Fibroblast of skin of scalp (primary cell): ENCODE results near the gene YDJC.
"Not testable (repeated sequence)": the region's sequence is repeated elsewhere in the genome, so short reads cannot be mapped to it uniquely, and the experiment has no call there.

Experiments used
- DNase-seq: peaks from one replicate; pipeline ENCODE4 v3.0.0-alpha.2; 2013

YDJC gene

GRCh38 chr22:21651521-21652009, 21.7 kb upstream of the YDJC start:
- no peak for DNase-seq

- DNase-seq = no peak
Measured at GRCh38 chr22:21650823-21651520, 21.1 kb upstream of the YDJC start.

DNA sequence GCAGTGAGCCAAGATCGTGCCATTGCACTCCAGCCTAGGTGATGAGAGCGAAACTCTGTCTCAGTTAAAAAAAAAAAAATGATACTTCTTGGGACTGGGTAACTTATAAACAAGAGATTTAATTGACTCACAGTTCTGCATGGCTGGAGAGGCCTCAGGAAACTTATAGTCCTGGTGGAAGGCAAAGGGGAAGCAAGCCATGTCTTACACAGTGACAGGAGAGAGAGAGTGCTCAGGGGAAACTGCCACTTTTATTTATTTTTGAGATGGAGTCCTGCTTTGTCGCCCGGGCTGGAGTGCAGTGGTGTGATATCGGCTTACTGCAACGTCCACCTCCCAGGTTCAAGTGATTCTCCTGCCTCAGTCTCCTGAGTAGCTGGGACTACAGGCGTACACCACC, 20.5 kb upstream of the YDJC start:
- DNase-seq = no peak

GRCh38 chr22:21646608-21647590, 17.1 kb upstream of the YDJC start:
- peak; percentile 77 for DNase-seq

- not testable (repeated sequence) for DNase-seq
Measured at GRCh38 chr22:21645513-21645912, 15.7 kb upstream of the YDJC start.

DNA sequence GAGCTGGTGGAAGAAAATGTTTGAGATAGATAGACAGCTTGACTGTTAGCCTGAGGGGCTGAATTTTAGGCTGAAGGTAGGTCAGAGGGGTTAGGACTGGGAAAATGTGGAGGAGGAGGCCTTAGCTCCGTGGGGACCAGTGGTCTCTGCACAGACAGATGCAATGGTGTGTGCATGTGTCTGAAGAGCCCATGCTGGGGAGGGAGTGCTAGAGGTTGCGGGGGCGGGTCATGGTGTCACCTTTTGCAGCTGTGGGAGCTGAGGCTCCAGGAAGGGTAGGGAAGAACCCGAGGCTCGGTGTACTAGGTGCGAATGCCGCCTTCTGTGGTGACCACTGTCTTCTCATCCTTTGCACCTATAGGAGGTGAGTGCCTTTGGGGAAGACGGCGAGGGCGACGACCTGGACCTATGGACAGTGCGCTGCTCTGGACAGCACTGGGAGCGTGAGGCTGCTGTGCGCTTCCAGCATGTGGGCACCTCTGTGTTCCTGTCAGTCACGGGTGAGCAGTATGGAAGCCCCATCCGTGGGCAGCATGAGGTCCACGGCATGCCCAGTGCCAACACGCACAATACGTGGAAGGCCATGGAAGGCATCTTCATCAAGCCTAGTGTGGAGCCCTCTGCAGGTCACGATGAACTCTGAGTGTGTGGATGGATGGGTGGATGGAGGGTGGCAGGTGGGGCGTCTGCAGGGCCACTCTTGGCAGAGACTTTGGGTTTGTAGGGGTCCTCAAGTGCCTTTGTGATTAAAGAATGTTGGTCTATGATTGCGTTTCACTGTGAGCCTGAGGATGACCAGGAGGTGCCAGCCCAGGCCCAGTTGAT, 13.9 kb upstream of the YDJC start:
- no peak for DNase-seq

DNA sequence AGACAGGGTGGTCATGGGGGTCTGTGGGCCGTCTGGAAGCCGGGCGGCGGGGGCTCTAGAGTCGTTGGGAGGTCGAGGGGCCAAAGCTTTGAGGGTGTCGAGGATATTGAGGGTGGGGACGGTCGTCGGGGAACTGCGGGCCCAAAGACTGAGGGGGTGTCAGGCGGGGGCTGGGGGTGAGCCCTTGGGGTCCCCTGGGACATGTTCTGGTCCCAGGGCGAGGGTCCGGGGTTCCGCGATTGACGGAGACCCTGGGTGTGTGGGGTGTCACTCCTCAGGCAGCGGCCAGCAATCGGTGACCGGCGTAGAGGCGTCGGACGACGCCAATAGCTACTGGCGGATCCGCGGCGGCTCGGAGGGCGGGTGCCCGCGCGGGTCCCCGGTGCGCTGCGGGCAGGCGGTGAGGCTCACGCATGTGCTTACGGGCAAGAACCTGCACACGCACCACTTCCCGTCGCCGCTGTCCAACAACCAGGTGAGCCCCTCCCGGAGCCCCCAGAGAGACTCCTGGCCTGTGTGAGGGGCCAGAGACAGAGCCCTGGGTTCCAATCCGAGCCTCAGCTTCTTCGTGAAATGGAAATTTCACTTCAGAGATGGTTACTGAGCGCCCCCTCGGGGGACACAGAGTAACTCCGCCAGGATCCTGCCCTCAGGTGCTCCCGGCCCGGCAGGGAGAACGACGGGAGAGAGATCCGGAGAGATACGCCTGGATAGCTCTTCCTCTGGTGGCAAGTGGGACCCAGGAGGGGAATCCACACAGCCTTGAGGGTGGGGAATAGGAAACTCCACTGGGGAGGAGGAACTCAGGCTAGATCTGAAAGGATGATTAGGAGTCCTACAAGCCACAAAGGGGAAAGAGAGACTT, 13.0 kb upstream of the YDJC start:
- peak; percentile 56 for DNase-seq

DNA sequence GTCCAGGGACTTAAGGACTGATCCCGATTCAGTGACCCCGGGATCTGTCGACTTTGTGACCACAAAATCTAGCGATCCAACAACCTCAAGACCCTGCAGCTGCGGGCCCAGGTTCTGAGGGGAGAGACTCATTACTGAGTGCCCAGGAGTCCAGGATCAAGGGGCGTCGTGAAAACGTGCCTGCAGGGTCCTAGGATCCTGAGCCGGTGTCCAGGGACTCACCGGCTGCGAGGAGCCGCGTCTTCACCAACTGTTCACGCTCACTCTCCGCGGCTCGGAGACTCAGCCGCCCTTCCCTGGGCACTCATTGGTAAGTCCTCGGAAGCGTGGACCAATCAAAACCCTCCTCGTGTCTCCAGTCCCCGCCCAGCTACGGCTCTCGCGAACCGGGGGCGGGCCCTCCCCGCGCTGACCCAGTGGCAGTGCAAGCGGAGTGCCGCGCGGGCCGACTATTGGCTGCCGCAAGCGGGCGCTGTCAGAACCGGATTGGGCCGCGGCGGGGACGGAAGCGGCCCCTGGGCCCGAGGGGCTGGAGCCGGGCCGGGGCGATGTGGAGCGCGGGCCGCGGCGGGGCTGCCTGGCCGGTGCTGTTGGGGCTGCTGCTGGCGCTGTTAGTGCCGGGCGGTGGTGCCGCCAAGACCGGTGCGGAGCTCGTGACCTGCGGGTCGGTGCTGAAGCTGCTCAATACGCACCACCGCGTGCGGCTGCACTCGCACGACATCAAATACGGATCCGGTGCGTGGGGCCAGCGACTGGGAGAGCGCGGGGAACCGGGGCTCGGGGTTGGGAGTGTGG, 12.2 kb upstream of the YDJC start, which contains the start of gene SDF2L1:
Gene SDF2L1 (plus strand): TSS at position 514 of the 795 bp plus-strand sequence. CDS start 35 bp downstream, at position 549.
- DNase-seq = peak; percentile 99

GRCh38 chr22:21641417-21641788, 11.6 kb upstream of the YDJC start:
- DNase-seq = peak; percentile 50

DNA sequence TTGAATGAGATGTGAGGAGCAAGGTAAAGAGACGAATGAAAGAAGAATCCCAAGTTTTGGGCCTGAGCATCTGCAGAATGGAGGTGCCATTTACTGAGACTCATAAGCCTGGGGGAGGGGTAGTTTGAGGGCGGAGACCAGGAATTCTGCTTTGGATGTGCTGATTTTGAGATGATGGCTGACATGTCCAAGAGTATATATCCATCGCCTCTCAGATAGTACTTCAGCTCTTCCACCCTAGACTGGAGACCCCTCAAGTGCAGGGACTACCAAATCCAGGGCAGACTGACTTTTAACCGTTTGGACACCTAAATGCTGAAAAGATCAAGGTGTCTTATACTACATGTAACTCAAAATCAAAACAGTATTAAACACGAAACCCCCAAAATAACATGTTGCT, 11.0 kb upstream of the YDJC start:
- no peak for DNase-seq

GRCh38 chr22:21639359-21639758, 9.5 kb upstream of the YDJC start:
- DNase-seq = no peak

- not testable (repeated sequence) for DNase-seq
Measured at GRCh38 chr22:21637450-21637849, 7.6 kb upstream of the YDJC start.

GRCh38 chr22:21636629-21637218, 6.9 kb upstream of the YDJC start:
- no peak for DNase-seq

DNA sequence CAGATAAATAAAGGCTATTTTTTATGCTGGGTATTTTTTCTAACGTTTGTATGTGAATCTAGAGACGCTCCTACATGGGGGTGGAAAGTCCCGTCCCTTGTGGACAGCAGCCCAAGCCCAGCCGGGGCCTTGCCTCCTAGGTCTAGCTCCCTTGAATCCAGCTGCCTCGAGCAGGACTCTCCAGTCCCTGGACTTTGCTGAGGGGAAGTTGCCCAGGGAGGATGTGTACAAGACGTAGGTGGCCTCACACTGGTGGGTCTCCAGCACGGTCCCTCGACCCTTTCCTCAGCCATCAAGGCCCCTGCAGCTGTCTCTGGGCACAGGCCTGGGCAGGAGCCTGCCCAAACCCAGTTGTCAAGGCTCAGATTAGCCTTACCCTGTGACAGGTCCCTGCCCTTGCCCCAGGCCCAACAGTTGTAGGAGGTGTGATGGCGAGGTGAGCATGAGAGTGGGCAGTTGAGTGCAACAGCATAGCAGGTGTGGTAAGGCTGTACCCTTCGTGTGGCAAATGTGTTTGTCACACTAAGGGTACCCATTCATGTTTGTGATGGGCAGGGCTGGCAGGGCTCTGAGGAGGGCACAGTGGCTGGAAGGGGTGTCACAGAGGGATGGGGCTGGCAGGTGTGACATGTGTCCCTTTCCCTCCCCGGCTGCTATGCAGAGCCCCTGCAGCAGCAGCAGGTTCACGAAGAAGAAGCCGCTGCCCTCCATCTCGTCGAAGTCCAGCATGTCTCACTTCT, 6.1 kb upstream of the YDJC start:
- DNase-seq = no peak

- no peak for DNase-seq
Measured at GRCh38 chr22:21634844-21635243, 5.0 kb upstream of the YDJC start.

DNA sequence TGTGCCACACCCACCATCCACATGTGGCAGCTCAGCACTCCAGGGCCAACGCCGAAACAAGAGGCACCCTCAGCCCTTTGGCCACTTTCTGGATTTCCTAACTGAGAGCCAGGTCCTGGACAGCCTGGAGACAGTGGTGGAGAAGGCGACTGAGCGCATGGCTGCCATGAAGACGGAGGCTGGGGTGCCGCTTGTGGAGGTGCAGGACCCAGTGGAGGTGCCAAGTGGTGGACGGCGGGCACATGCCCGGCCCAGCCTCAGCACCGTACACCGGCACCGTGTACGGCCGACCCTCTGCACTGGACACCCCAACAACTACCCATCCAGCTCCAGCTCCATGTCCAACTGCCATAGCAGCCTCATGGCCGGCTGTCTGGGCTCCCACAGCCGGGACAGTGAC, 4.3 kb upstream of the YDJC start:
- DNase-seq = no peak

DNA sequence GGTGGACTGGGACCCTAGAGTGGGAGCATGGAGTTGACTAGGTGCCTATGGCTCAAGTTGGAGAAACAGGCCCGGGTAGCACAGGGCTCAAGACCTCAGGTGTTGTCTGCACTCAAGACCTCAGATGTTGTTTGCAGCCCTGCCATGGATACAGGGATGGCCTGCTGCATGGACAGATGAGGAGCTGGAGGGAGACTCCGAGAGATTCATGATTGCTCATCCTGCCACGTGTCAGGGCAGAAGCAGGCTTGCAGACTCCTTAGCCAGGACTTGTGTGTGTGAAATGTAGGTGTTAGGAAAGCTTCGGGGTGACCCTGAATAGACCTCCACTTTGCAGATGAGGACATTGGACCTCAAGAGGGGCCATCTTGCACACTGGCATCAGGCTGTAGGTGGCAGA, 3.7 kb upstream of the YDJC start:
- DNase-seq = no peak

GRCh38 chr22:21632931-21633330, 3.1 kb upstream of the YDJC start:
- DNase-seq = no peak

DNA sequence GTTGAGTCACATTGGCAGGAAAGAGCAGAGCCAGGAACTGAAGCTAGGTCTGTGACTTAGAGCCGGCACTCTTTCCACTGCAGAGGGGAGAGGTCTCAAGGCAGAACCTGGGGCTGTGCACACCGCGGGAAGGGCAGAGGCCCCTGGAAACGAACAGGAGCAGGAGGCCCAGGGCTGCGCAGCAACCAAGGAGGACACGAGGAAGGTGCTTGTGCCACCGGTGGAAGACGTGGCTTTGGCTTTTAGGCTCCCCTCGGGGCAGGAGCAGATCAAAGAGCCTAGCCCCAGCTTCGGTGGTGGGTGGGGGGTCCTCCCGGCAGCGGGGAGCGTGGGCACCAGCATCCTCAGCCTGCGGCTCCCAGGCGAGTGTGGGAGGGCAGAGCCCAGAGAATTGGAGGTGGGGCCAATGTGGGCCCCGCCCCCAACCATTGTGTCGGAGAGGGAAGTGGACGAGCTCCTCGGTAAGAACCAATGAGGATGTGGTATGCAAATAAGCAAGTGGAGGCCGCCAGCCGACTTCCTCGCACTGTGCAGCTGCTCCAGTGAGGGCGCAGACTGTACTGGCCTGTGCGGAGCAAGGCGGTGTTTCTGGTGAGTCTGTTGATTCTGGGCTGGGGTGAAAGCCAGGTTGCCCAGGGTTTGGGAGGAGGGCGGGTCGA, 2.5 kb upstream of the YDJC start, which contains the start of gene CCDC116:
Gene CCDC116 (plus strand): TSS at position 524 of the 659 bp plus-strand sequence. CDS start 422 bp downstream, outside the sequence.
- DNase-seq = peak; percentile 9
